IPS-NIHi11 (cell line): Measurements from ENCODE around the gene PDCL3.

Experiments
- DNase-seq: peaks from one replicate; pipeline ENCODE4 v3.0.0; 2012; ENCODE audit warnings: mixed read lengths, low spot score

The PDCL3 gene

DNA sequence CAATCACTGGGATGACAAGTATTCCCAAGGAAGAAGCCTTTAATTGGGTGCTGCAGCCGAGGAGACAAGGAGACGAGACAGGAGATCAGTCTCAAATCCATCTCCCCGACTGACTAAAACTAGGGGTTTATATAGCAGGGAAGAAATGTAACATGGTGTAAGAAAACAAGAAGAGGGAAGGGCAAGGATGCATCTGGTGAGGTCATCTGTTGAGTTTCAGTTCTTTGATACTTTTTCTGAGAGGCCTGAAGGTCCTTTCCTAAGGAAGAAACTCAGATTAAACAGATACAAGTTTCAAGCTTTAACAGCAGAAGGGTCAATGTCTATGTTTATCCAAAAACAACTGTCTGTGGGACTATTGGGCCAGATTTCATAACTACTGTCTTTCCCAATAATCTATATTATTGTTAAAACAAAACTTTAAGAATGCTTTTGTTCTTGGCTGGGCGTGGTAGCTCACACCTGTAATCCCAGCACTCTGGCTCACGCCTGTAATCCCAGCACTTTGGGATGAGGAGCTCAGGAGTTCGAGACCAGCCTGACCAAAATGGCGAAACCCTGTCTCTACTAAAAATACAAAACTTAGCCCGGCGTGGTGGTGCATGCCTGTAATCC lies 2.5 kb upstream of the PDCL3 start:
- DNase-seq: no peak

DNA sequence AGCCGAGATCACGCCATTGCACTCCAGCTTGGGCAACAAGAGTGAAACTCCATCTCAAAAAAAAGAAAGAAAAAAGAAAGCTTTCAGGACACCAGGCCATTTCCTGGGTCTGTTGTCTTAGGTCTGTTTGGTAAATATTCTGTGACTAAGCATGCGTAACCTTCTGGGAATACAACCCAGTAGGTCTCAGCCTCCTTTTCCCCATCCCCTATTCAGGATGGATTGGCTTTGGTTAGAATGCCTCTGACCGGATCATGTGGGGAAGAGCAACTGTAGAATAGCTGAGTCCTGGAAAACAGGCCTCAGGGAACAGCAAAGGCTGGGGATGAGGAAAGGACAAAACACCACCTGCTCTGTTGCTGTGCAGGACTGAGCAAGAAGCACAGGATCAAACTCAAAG lies 1.6 kb upstream of the PDCL3 start:
- no peak for DNase-seq

DNA sequence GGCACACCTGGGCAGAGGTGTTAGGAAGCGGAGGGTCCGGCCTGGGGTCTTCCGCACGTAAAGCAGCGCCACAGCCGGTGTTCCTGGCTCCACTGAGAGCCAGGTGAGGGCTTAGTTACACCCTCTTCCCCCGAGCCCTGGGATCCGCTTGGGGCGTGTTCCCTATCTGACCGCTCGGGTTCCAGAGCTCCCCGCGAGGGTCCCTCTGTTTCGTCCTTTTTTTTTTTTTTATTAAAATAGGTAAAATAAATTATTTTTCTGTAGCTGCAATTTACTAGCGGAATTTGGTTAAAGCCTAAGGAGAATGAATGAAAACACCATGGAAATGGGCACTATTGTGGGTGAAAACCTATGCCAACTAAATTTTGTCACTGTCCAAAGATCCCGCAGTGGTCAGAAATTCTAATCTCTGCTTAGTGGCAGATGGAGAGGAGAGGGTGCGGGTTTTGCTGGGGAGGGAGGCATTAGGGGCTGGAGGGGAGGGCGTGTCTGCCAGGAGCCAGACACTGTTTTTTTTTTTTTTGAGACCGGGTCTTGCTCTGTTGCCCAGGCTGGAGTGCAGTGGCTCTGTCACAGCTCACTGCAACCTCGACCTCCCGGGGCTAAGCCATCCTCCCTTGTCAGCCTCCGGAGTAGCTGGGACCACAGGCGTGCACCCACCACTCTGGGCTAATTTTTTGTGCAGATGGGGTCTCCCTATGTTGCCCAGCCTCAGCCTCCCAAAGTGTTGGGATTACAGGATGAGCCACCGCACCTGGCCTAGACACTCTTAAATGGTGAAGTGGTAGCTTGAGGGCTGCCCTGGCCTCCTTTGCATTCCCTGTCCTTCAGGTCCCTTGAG lies 834 bp downstream of the PDCL3 start:
- no peak for DNase-seq

DNA sequence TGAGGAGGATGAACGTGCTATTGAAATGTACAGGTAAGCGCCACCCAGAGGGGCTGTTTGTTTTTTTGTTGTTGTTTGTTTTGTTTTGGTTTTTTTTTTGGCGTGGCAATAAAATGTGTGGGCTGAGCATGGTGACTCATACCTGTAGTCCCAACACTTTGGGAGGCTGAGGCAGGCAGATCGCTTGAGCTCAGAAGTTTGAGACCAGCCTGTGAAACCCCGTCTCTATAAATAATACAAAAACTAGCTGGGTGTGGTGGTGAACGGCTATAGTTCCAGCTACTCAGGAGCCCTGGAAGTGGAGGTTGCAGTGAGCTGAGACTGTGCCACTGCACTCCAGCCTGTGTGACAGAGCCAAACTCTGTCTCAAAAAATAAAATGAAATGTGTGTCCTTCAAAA lies 6.2 kb downstream of the PDCL3 start:
- DNase-seq: no peak

DNA sequence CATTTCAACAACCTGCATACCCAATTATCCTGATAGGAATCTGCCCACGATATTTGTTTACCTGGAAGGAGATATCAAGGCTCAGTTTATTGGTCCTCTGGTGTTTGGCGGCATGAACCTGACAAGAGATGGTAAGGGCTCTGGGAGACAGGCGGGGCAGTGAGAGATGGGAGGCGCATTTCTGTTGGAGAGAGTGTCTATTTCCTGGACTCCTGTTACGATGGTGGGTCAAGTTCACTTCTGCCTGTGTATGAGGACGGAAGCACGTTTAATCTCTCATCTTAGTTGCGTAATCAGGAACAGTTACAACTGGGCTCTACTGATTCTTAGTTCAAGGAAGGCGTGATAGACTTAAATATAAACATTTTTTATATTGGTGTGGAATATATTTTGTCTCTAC lies 8.9 kb downstream of the PDCL3 start:
- DNase-seq: no peak

DNA sequence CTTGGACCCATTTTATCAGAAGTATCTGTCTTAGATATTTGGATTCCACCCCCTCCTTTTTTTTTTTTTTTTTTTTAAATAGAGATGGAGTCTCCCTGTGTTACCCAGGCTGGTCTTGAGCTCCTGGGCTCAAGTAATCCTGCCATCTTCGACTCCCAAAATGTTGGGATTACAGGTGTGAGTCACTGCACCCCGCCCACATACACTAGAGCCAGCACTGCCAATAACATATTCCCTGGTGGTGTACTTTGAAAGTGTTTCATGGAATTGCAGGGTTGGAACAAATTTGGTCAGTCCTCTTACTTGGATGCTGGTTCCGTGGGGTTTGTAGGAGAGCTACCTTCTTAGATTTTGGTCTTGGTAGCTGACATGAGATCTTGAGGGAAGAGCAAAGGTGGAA lies 15.0 kb downstream of the PDCL3 start:
- DNase-seq: no peak

DNA sequence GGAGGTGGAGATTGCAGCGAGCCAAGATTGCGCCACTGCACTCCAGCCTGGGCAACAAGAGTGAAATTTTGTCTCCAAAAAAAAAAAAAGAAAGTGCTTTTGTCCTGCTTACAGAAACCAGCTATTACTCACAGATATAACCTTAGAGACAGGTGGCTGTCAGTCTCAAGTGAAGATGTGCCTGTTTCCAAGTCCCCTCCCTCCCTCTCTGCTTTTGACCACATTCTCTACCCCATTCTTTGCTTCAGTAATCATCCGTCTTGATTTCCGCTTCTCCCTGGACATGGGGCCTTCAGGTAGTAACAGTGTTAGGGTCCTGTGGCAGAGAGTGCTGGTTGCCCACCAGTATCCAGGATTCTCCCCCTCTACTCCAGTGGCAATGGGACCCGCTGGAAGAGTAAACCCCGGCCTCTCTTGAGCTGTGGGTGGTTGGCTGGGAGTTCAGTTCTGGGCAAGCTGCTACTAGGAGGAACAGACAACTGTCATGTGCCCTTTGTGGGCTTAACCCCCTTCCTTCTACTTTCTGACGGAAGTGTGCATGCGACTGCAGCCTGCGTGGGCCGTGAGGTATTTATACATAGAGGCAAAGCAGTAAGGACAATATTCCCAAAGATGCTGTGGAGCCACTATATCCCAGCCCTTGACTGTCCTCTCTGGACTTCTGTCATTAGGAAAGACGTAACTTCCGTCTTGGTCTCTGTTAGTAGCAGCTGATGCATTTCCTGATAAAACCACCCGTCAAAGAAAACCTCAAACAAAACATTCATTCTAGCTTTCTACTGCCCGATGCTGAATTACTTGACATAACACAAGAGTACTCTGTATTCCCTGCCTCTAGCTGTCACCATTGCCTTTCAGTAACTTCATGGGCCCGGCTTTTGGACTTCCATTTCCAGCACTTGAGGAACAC lies 17.8 kb downstream of the PDCL3 start:
- DNase-seq: no peak

DNA sequence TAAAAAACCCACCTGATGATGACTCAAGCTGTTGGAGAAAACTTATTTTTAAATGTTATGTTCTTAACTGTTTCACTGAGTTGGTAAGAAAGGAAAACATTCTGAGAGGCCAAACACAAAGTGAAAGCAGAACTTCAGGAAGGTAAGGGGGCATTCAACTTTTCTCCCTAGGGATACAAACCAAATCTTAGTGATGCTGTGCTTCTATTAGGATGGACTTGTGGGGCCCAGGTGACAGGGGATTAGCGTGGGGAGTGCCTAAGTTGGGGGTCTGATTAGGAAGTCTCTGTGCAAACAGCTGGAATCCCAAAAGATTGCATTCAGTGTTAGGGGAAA lies 18.5 kb downstream of the PDCL3 start:
- no peak for DNase-seq

DNA sequence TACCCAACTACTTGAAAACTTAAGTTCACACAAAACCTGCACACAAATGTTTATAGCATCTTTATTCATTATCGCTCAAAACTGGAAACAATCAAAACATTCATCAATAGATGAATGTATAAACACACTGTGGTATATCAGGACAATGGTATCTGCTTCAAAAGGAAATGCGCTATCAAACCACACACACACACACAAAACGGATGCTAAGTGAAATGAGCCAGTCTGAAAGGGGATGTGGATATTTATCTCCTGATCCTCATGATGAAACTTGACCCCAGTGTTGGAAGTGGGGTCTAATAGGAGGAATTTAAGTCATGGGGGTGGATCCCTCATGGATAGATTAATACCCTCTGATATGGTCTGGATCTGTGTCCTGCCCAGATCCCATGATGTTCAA lies 22.0 kb downstream of the PDCL3 start:
- no peak for DNase-seq

DNA sequence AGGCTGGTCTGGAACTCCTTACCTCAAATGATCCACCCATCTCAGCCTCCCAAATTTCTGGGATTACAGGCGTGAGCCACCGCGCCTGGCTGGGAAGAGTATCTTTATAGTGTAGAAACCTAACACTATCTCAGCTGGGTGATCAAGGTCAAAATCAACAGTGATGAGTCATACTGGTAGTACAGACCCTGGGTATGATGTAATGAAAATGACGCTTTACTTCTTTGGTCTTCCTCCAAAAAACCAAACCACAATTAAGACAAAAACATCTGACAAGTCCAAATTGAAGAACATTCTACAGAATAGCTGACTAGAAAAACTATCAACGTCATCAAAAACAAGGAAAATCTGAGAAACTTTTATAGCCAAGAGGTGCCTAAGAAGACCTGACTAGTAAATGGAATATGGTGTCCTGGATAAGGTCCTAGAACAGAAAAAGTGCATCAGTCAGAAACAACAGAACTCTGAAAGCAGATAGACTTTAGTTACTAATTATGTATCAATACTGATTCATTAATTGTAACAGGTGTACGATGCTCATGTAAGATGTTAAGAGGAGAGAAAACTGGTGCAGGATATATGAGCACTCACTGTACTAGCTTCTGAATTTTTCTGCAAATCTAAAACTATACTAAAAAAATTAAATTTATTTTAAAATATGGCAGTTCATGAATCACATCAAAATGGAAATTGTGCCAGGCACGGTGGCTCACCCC lies 25.4 kb downstream of the PDCL3 start:
- DNase-seq: no peak

DNA sequence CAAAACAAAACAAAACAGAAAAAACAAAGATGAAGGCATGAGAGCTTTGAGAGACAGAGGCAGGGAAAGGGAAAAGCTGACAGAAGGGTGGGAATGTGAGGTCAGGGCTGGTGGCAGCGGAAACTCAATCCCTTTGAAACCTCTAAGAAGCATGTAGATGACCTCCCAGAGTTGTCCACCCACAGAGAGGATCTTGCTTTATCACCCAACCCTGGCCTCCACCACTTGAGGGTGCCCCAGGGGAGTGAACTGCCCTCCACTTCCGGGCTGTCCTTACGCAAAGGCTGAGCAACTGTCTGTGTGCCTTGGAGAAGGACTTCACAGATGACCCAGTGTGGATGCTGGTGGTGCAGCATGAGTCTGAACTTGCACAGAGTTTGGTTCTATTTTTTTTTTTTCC lies 26.7 kb downstream of the PDCL3 start:
- DNase-seq: no peak

DNA sequence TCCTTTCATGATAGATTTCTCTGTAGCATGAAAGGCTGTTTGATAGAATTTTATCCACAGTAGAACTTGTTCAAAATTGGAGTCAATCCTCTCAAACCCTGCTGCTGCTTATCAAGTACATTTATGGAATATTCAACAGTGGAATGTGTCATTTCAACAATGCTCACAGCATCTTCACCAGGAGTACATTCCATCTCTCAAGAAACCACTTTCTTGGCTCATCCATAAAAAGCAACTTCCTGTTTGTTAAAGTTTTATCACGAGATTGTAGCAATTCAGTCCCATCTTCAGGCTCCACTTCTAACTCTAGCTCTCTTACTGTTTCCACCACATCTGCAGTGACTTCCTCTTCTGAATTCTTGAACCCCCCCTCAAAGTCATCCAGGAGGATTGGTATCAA lies 29.4 kb downstream of the PDCL3 start:
- DNase-seq: no peak

DNA sequence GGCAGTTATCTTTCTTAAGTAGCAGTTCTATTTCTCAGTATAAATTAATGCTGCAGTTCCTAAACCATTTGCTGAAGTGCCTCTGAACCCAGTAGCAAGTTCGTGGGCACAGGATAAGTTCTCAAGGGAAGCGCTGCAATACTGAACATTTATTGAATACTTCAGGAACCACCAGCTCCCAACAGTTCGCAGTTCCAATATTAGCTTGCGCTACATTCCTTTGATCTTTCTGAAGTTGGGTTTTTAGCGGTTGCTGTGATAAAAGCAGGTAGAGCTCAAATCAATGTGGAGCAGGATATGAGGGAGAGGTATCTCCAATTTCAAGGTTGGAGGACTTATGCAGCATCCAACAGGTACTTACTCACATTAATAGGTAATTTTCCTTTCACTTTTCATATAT lies 33.7 kb downstream of the PDCL3 start:
- DNase-seq: no peak

DNA sequence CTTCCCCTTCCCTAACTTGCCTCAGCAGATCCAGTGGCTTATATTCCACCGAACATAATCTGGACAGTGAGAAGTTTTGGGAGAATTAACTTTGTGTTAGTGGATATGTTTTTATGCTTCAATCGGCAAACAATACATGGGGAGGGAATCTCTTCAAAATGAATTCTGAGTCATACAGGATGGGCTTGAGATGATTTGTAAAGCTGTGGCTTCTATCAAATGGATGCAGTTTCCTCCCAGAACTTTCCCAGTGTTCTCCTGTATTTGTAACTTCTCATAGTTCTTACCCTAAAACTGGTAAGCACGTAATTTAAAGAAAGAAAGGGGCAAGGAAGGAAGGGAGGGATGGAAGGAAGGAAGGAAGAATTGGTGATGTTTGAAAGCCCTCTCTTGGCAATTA lies 36.8 kb downstream of the PDCL3 start:
- DNase-seq: no peak

DNA sequence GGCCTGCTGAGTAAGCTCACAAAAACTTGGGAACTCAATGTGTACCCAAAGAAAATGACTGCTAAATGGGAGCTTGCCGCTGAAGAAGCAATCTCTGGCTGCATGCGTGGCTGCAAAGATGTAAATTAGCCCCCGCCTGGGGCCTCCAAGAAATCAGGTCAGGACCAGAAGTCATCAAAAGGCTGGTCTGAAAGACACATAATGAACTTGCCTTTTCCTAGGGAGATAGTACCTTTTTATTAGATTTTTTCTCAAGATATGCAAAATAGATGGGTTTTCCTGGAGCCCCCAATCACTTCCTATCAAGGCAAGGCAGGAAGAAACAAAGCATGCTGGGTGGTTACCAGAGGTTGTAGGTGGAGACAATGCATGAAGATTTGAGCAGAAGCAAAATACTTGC lies 38.9 kb downstream of the PDCL3 start:
- no peak for DNase-seq

DNA sequence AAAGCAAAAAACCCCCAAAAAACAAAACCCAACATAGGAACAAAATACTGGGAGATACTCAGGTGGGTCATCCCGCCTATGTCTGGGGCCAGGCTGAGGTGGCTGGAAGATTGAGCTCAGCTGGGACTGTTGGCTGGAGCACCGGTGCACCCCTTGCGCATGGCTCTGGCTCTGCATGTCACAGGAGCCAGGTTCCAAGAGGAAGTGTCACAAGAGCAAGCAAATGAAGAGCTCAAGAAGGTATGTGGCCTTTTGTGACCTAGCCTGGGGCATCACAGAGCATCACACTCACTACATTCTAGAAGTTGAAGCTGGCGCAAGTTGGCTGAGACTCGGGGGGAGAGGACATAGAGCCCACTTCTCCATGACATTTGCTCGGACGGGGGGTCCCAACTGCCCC lies 40.6 kb downstream of the PDCL3 start:
- no peak for DNase-seq

DNA sequence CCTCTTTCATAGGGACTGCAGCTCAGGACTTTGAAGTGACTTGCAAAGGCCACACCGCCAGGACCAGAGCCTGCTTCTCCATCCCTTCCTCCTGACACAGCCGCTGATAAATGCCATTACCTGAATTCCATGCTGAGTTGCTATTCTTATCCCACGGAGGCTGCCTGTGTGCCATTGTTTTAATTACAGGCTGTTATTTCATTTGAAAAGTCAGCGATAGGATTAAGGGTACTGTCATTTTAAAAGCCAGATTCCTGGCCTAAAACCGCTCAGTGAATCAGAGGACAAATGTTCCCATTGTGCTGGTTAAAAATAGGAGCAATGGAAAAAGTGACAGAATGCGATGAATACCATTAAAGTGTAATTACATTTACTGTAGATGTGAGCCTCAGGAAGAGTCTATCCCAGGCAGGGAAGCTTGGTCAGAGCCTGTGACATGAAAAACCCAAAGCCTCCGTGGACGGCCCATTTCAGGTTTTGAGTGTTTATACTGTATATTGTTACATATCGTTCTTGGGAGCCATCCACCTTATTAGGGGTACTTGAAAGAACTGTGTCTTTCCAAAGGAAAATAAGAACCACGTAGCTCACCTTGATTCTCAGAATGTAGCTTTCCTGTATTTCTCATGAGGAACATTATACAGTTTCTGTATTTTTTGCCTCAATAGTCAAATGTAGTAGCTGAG lies 41.3 kb downstream of the PDCL3 start:
- peak; percentile 43 for DNase-seq

DNA sequence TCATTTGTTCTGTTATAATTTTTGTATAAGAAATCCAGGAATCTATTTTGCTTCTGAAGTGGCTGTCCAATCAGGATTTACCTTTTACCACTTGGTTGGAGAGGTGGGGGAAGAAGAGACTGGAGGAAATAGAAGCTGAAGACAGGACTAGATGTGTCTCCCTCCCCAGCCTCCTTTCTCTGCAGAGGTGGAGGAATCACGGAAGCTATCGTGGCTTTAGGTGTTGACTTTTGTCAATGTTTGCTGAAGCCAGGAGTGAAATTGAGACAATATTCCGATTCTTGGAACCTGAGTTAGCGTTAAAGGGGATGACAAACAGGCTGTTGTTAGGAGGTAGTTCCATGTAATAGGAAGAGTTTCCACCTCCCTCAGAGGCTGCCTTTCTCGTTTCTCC lies 43.5 kb downstream of the PDCL3 start:
- DNase-seq: no peak

DNA sequence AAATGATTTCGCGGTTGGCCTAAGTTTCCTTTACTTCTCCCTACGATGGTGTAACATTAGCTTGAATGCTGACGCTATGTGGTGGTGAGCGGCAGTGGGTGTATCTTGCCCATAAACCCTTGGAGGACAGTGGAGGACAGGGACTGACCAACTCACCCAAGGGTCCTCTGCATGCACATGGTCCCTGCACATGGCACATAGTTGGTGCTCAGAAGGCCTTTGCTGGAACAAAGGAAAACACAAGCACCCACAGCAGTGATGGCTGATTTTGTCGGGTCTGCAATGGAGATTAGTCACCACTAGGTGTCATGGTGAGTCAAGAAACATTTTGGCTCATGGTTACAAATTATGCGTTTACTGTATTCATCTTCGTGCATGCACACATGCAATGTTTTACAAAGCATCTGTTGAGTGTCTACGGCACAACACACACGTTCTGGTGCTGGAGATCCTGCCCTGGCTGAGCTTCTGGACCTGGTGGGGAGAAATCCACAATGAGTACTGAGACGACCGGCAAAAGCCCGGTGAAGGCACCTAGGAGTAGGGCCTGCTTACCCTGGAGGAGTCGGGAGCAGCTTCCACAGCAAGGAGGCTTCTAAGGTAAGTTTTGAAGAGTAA lies 44.0 kb downstream of the PDCL3 start:
- DNase-seq: peak; percentile 71

DNA sequence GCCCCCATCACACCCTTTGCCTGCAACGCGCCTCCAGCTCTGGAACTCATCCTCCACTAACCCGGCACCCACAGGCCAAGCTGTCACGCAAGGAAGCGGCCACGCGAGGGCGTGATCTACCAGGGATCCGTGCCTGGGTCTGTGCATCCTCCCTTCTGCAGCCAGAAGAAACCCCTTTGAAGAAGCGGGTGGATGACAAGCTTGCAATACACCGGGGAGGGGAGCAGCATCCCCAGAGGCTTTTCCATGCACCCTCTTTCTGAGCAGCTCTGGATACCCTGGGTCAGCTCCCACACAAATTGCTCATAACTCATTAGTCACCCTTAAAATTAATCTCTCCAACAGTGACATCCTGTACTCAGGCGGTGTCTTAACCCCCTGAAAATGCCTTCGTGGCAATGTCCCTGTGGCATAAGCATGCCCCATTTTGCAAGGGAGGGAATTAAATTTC lies 47.6 kb downstream of the PDCL3 start:
- DNase-seq: peak; percentile 80
